ENCODE results near the gene TSHZ2. TPM values are rescaled to one million over a fixed set of nuclear protein-coding genes. Genes with fewer than 3 reads are reported as not detected.
A peak's percentile ranks its signal among the peaks of the same experiment; 100 is the strongest.

The TSHZ2 gene
- polyA plus RNA-seq, 1 donor from 2014 or later: 4.6 TPM

DNA sequence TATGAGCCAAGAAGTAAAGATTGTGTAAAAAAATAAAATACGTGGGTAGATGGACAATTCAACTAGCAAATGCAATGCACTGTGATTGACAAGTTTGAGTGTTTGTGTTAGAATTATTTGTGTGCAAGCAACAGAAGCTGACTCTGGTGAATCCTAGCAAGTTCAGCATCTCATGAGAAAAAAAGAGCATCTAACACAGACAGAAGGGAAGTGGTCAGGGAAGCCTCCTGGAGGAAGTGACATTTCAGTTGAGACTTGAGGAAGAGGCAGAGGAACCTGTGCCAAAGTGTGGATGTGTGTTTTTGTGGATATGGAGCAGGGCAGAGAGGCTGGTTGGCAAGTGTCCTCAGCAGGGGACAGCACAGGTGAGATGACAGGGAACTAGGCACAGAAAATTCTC lies 372.7 kb downstream of the TSHZ2 start:
- no peak overlapping the region for H3K9ac ChIP-seq (ENCODE audit: low read length)
- no peak overlapping the region for H3K27ac ChIP-seq (ENCODE audit: low read length)
- no peaks in the 10 kb centered on the region for H3K9me2 ChIP-seq (ENCODE audit: insufficient read depth, low read length)
- no peaks in the 10 kb centered on the region for H3K79me2 ChIP-seq (replicated peaks; ENCODE audit: insufficient read depth, low read length)
- H3K9me3 ChIP-seq (ENCODE audit: low read length): no peaks in the 10 kb centered on the region
- H3K4me3 ChIP-seq (ENCODE audit: low read length): no peak overlapping the region
- no peaks in the 10 kb centered on the region for H4K20me1 ChIP-seq (ENCODE audit: insufficient read depth)
- no peaks in the 10 kb centered on the region for H3K36me3 ChIP-seq (ENCODE audit: insufficient read depth, low read length)
- H3K27me3 ChIP-seq (ENCODE audit: insufficient read depth, low read depth, low read length): no peaks in the 10 kb centered on the region
- H3F3A ChIP-seq (ENCODE audit: insufficient read depth, low read length, poor library complexity, severe bottlenecking): no peaks in the 10 kb centered on the region
- no peak overlapping the region for H3K4me2 ChIP-seq (ENCODE audit: low read length)
- TF ChIP-seq REST (IDR thresholded peaks at IDR 0.05; ENCODE audit: borderline replicate concordance) (no peak), MXI1 (conservative IDR thresholded peaks at IDR 0.05; ENCODE audit: poor library complexity, severe bottlenecking) (no peak), EZH2 (IDR thresholded peaks at IDR 0.05; ENCODE audit: borderline replicate concordance, insufficient read depth, low read length, poor library complexity, severe bottlenecking) (no peak), SMC3 (conservative IDR thresholded peaks at IDR 0.05; ENCODE audit: poor library complexity) (no peak), POLR2AphosphoS5 (IDR thresholded peaks at IDR 0.05) (no peak), RAD21 (conservative IDR thresholded peaks at IDR 0.05) (no peak), TAF1 (IDR thresholded peaks at IDR 0.05; ENCODE audit: low read depth) (no peak), EP300 (conservative IDR thresholded peaks at IDR 0.05; ENCODE audit: poor library complexity, severe bottlenecking) (no peak)
- TF ChIP-seq, protein P1, sequence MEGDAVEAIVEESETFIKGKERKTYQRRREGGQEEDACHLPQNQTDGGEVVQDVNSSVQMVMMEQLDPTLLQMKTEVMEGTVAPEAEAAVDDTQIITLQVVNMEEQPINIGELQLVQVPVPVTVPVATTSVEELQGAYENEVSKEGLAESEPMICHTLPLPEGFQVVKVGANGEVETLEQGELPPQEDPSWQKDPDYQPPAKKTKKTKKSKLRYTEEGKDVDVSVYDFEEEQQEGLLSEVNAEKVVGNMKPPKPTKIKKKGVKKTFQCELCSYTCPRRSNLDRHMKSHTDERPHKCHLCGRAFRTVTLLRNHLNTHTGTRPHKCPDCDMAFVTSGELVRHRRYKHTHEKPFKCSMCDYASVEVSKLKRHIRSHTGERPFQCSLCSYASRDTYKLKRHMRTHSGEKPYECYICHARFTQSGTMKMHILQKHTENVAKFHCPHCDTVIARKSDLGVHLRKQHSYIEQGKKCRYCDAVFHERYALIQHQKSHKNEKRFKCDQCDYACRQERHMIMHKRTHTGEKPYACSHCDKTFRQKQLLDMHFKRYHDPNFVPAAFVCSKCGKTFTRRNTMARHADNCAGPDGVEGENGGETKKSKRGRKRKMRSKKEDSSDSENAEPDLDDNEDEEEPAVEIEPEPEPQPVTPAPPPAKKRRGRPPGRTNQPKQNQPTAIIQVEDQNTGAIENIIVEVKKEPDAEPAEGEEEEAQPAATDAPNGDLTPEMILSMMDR (IDR thresholded peaks at IDR 0.05; ENCODE audit: poor library complexity, severe bottlenecking): no peak
- no peak overlapping the region for H2AFZ ChIP-seq (ENCODE audit: low read depth, low read length)

DNA sequence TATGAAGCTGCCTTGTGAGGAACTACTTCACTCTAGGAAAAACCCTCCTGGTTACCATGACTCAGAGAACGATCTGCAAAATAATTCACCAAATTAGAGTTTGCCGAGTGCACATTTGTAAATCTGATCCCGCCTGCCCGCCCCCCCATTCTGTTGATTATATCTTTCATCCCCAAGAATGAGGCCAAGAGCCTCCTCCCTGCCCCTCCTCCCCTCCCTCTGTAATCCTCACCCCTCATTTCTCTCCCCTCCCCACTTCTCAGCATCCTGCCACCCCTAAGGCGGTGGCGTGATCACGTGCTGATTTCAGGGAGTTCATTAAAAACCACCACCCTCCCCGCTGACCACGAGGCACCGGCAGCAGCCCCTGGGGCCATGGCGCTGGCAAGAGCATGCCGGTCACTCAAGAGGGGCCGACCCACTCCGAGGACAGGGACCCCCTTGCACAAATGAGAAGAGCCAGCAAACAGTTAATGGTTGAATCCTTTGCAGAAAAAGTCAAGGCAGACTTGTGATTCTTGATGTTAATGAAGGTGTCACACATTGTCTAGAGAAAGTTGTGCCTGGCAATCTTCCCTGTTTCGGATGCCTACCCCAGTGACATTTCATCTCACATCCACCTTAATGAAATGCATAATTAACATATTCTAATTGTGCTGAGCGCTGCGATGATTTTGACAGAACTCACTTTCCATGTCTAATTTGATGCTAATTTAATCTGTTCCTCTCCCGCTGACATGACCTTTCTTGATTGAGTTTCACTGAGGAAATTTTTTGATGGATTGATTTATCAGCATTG lies 373.6 kb downstream of the TSHZ2 start:
- Histone ChIP-seq H3K27ac (ENCODE audit: low read length) (no peak overlapping the region), H3F3A (ENCODE audit: insufficient read depth, low read length, poor library complexity, severe bottlenecking) (no peaks in the 10 kb centered on the region), H3K9ac (ENCODE audit: low read length) (no peak overlapping the region), H4K20me1 (ENCODE audit: insufficient read depth) (no peaks in the 10 kb centered on the region), H3K9me2 (ENCODE audit: insufficient read depth, low read length) (no peaks in the 10 kb centered on the region), H3K9me3 (ENCODE audit: low read length) (peaks cover 5% of the 10 kb centered on the region), H2AFZ (ENCODE audit: low read depth, low read length) (no peak overlapping the region), H3K27me3 (ENCODE audit: insufficient read depth, low read depth, low read length) (no peaks in the 10 kb centered on the region), H3K36me3 (ENCODE audit: insufficient read depth, low read length) (no peaks in the 10 kb centered on the region), H3K4me2 (ENCODE audit: low read length) (no peak overlapping the region), H3K4me3 (ENCODE audit: low read length) (no peak overlapping the region), H3K79me2 (replicated peaks; ENCODE audit: insufficient read depth, low read length) (no peaks in the 10 kb centered on the region)
- no peak for TF ChIP-seq RAD21 (conservative IDR thresholded peaks at IDR 0.05)
- peak; percentile 62 for TF ChIP-seq EP300 (conservative IDR thresholded peaks at IDR 0.05; ENCODE audit: poor library complexity, severe bottlenecking)
- peak; percentile 23 for TF ChIP-seq POLR2AphosphoS5 (IDR thresholded peaks at IDR 0.05)
- TF ChIP-seq SMC3 (conservative IDR thresholded peaks at IDR 0.05; ENCODE audit: poor library complexity): no peak
- TF ChIP-seq, protein P1 (IDR thresholded peaks at IDR 0.05; ENCODE audit: poor library complexity, severe bottlenecking): no peak
